Astrocyte (in vitro differentiated cells and primary cell): ENCODE measurements around the gene ZNF513. TPM values are rescaled to one million over a fixed set of nuclear protein-coding genes. Genes with fewer than 3 reads are reported as not detected.

ENCODE experiments used
- DNase-seq: peaks from one replicate; pipeline ENCODE4 v3.0.0-alpha.2; 2010; ENCODE audit warnings: low read depth
- FAIRE-seq: peaks from 2 replicates; lab custom pipeline; 2011; peaks lifted over from hg19 to GRCh38; lab: Jason Lieb, UNC
- H2AFZ ChIP-seq: 2 replicates; pipeline ENCODE4 v1.6.0; 2012; ENCODE audit warnings: low read depth, low read length, inconsistent platforms
- H3K27ac ChIP-seq: 2 replicates; pipeline ENCODE4 v1.5.1; 2011; ENCODE audit warnings: low read depth, low read length, inconsistent platforms
- H3K27me3 ChIP-seq: 2 replicates; pipeline ENCODE4 v1.6.0; 2011; ENCODE audit warnings: low read length, inconsistent platforms; ENCODE audit not compliant: insufficient read depth
- H3K36me3 ChIP-seq: 2 replicates; pipeline ENCODE4 v1.5.1; 2011; ENCODE audit warnings: low read length, inconsistent platforms; ENCODE audit not compliant: insufficient read depth
- H3K4me1 ChIP-seq: 2 replicates; pipeline ENCODE4 v1.5.1; 2011; ENCODE audit warnings: low read length, inconsistent platforms; ENCODE audit not compliant: insufficient read depth
- H3K4me2 ChIP-seq: 2 replicates; pipeline ENCODE4 v1.6.0; 2012; ENCODE audit warnings: low read length, inconsistent platforms
- H3K4me3 ChIP-seq: 2 replicates; pipeline ENCODE4 v1.5.1; 2011; ENCODE audit warnings: low read depth, mild to moderate bottlenecking, low read length, inconsistent platforms; ENCODE audit not compliant: insufficient read depth
- H3K79me2 ChIP-seq: 2 replicates; pipeline ENCODE4 v1.6.0; 2012; ENCODE audit warnings: mild to moderate bottlenecking, low read length, inconsistent platforms; ENCODE audit not compliant: insufficient read depth
- H3K9ac ChIP-seq: 2 replicates; pipeline ENCODE4 v1.6.0; 2012; ENCODE audit warnings: mild to moderate bottlenecking, low read length, inconsistent platforms
- H3K9me3 ChIP-seq: 2 replicates; pipeline ENCODE4 v1.5.1; 2012; ENCODE audit warnings: low read depth, mild to moderate bottlenecking, low read length, inconsistent platforms; ENCODE audit not compliant: insufficient read depth
- H4K20me1 ChIP-seq: 2 replicates; pipeline ENCODE4 v1.6.0; 2012; ENCODE audit warnings: low read length, inconsistent platforms; ENCODE audit not compliant: insufficient read depth
- H3K27ac Mint-ChIP-seq: one replicate; pipeline ENCODE4 v1.8.0; 2021; ENCODE audit warnings: mild to moderate bottlenecking, mixed read lengths; ENCODE audit not compliant: unreplicated experiment
- H3K27me3 Mint-ChIP-seq: one replicate; pipeline ENCODE4 v1.8.0; 2021; ENCODE audit warnings: low read depth, mixed read lengths; ENCODE audit not compliant: unreplicated experiment
- H3K36me3 Mint-ChIP-seq: one replicate; pipeline ENCODE4 v1.8.0; 2021; ENCODE audit warnings: low read depth, mixed read lengths; ENCODE audit not compliant: unreplicated experiment
- H3K4me1 Mint-ChIP-seq: one replicate; pipeline ENCODE4 v1.8.0; 2021; ENCODE audit warnings: low read depth, mixed read lengths; ENCODE audit not compliant: unreplicated experiment
- H3K4me3 Mint-ChIP-seq: one replicate; pipeline ENCODE4 v1.8.0; 2021; ENCODE audit warnings: mild to moderate bottlenecking, moderate library complexity, mixed read lengths; ENCODE audit not compliant: unreplicated experiment
- H3K9me3 Mint-ChIP-seq: one replicate; pipeline ENCODE4 v1.8.0; 2021; ENCODE audit warnings: mild to moderate bottlenecking, mixed read lengths; ENCODE audit not compliant: unreplicated experiment
- EZH2 ChIP-seq: IDR thresholded peaks from 2 replicates; pipeline ENCODE4 v1.6.1; 2012; ENCODE audit warnings: mild to moderate bottlenecking, low read length, inconsistent platforms; ENCODE audit not compliant: insufficient read depth
- total RNA-seq: library from RNA; stranded (reverse); gene quantifications from 2 replicates; pipeline ENCODE4 v1.2.1, GENCODE V29; 2021
- TF ChIP-seq, protein P1 (sequence below): IDR thresholded peaks from 2 replicates; pipeline ENCODE4 v1.5.1; 2011; ENCODE audit warnings: low read depth, mild to moderate bottlenecking, inconsistent platforms, low read length, moderate library complexity; ENCODE audit not compliant: insufficient read depth

Gene ZNF513
- total RNA-seq, 1 donor from 2014 or later: 13.5 TPM

GRCh38 chr2:27372937-27373336 lies 7.6 kb downstream of the ZNF513 start:
- no peak overlapping the region for H3K27ac Mint-ChIP-seq
- H3K4me1 ChIP-seq: peaks cover 23% of the 10 kb centered on the region
- no peaks in the 10 kb centered on the region for H3K27me3 Mint-ChIP-seq
- TF ChIP-seq, protein P1, sequence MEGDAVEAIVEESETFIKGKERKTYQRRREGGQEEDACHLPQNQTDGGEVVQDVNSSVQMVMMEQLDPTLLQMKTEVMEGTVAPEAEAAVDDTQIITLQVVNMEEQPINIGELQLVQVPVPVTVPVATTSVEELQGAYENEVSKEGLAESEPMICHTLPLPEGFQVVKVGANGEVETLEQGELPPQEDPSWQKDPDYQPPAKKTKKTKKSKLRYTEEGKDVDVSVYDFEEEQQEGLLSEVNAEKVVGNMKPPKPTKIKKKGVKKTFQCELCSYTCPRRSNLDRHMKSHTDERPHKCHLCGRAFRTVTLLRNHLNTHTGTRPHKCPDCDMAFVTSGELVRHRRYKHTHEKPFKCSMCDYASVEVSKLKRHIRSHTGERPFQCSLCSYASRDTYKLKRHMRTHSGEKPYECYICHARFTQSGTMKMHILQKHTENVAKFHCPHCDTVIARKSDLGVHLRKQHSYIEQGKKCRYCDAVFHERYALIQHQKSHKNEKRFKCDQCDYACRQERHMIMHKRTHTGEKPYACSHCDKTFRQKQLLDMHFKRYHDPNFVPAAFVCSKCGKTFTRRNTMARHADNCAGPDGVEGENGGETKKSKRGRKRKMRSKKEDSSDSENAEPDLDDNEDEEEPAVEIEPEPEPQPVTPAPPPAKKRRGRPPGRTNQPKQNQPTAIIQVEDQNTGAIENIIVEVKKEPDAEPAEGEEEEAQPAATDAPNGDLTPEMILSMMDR: no peak
- TF ChIP-seq EZH2: no peak
- peaks cover 23% of the 10 kb centered on the region for H3K4me1 Mint-ChIP-seq
- no peak overlapping the region for H2AFZ ChIP-seq
- peaks cover 2% of the 10 kb centered on the region for H3K9me3 Mint-ChIP-seq
- H3K36me3 Mint-ChIP-seq: peaks cover 11% of the 10 kb centered on the region
- H3K4me2 ChIP-seq: peak overlapping the region; percentile 91
- H3K79me2 ChIP-seq: peaks cover 91% of the 10 kb centered on the region
- H3K9ac ChIP-seq: no peak overlapping the region
- H3K9me3 ChIP-seq: no peaks in the 10 kb centered on the region
- H3K27ac ChIP-seq: no peak overlapping the region
- DNase-seq (no peak), FAIRE-seq (no peak)
- no peak overlapping the region for H3K4me3 ChIP-seq
- no peaks in the 10 kb centered on the region for H3K27me3 ChIP-seq
- H3K4me3 Mint-ChIP-seq: peak overlapping the region; percentile 52
- peaks cover 35% of the 10 kb centered on the region for H3K36me3 ChIP-seq
- H4K20me1 ChIP-seq: peaks cover 62% of the 10 kb centered on the region

DNA sequence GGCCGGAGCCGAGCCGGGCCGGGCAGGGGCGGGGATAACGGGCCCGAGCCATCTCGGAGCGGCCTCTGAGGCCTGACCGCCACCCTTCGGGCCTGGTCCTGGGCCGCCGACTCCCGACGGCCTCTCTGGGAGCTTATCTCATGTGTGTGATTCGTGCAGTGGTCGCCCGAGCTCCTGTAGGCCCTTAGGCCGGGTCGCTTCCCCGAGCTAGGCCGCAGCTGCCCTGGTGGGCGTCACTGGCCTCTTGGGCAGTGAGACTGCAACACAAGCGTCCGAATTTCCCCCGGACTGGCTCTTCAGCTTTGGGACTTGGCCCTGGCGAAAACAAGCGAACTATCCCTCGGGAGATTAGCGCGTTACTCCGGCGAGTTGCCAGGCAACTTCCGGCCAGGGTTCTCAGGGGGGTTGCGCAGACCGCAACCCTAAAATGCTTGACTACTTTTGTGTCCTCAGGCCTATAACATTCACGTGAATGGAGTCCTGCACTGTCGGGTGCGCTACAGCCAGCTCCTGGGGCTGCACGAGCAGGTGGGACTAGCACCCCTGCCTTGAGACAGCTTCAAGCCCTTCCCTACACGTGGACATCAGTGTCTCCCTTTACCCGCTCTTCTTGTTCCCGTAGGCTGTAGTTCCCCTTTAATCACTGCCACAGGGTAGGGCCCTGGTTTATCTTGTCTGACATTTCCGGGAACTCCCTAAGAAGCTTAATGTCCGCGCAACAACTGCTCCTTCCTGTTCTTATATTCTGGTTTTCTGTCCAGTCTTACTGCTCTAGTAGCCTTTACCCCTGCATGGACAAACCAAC lies 9.5 kb downstream of the ZNF513 start:
- Histone ChIP-seq H3K4me2 (peak overlapping the region; percentile 91), H4K20me1 (peaks cover 52% of the 10 kb centered on the region), H3K36me3 (peaks cover 35% of the 10 kb centered on the region), H3K27ac (peak overlapping the region; percentile 85), H3K4me1 (peaks cover 23% of the 10 kb centered on the region), H2AFZ (peak overlapping the region; percentile 87), H3K79me2 (peaks cover 83% of the 10 kb centered on the region), H3K27me3 (no peaks in the 10 kb centered on the region), H3K4me3 (peak overlapping the region; percentile 79), H3K9me3 (no peaks in the 10 kb centered on the region), H3K9ac (peak overlapping the region; percentile 97)
- Mint-ChIP-seq H3K4me1 (peaks cover 23% of the 10 kb centered on the region), H3K36me3 (peaks cover 11% of the 10 kb centered on the region), H3K27ac (peak overlapping the region; percentile 96), H3K9me3 (peaks cover 2% of the 10 kb centered on the region), H3K27me3 (no peaks in the 10 kb centered on the region), H3K4me3 (peak overlapping the region; percentile 96)
- FAIRE-seq: no peak
- peak; percentile 28 for DNase-seq
- TF ChIP-seq EZH2: no peak
- TF ChIP-seq, protein P1: no peak
